ENCODE results near the gene GTPBP10. TPM values are rescaled to one million over a fixed set of nuclear protein-coding genes. Genes with fewer than 3 reads are reported as not detected.
A peak's percentile ranks its signal among the peaks of the same experiment; 100 is the strongest.

Gene GTPBP10
- total and polyA plus RNA-seq, 2 donors (not counting 1 experiment from before 2014, with no cell fraction given), result 17.7 to 36.2 TPM

GRCh38 chr7:90320014-90320413, 26.5 kb upstream of the GTPBP10 start:
- H3K27ac Mint-ChIP-seq, result no peak overlapping the region
- H3K4me3 Mint-ChIP-seq, result no peak overlapping the region
- no peaks in the 10 kb centered on the region for H3K9me3 ChIP-seq (ENCODE audit: control extremely low read depth in 1 of 3, control insufficient read depth in 2 of 3, insufficient read depth in 1 of 3, low read length in 2 of 3)
- no peak for ATAC-seq (ENCODE audit: low read depth)
- no peak overlapping the region for H3K4me2 ChIP-seq (replicated peaks; ENCODE audit: low read depth, low read length, poor library complexity, severe bottlenecking)
- H3K4me1 ChIP-seq (ENCODE audit: control insufficient read depth in 2 of 2, insufficient read depth in 2 of 2, low read length in 2 of 2), result peaks cover 0 to 13% of the 10 kb centered on the region in 2 donors
- ChIA-PET POLR2A (no interaction called here), CTCF (interaction anchor here (1.1 kb wide), 1 partner anchor 166 kb away, joined by 5 read pairs; the partner anchor contains the start of gene STEAP1)
- no peaks in the 10 kb centered on the region for H3K9me3 Mint-ChIP-seq (ENCODE audit: insufficient read depth)
- WGBS (ENCODE audit: insufficient coverage), result 83% methylated on average over 2 of the region's 7 CpGs
- H3K27me3 Mint-ChIP-seq, result peaks cover 53% of the 10 kb centered on the region
- no peaks in the 10 kb centered on the region for H4K20me1 ChIP-seq (ENCODE audit: control insufficient read depth, insufficient read depth, low read length, poor library complexity, severe bottlenecking)
- TF ChIP-seq CTCF (IDR thresholded peaks at IDR 0.05) (no peak), EZH2 (IDR thresholded peaks at IDR 0.05; ENCODE audit: borderline replicate concordance, insufficient read depth, low read depth, low read length, poor library complexity, severe bottlenecking) (no peak)
- no peak overlapping the region for H3K9ac ChIP-seq (ENCODE audit: low read length)
- intact Hi-C loops (cut with micrococcal nuclease), result no loop called here
- no peak overlapping the region for H3K27ac ChIP-seq (ENCODE audit: low read length in 2 of 2)
- peaks cover 0 to 29% (median 26%) of the 10 kb centered on the region in 4 experiments for H3K27me3 ChIP-seq (replicated peaks in 1 of 4; ENCODE audit: control extremely low read depth in 1 of 4, control insufficient read depth in 3 of 4, insufficient read depth in 4 of 4, low read length in 3 of 4)
- H2AFZ ChIP-seq (ENCODE audit: insufficient read depth, low read depth, low read length, poor library complexity, severe bottlenecking), result no peak overlapping the region
- no peaks in the 10 kb centered on the region for H3K79me2 ChIP-seq (ENCODE audit: control insufficient read depth, insufficient read depth, low read length)
- no peak for DNase-seq
- peaks cover 8% of the 10 kb centered on the region for H3K4me1 Mint-ChIP-seq
- H3K4me3 ChIP-seq (ENCODE audit: control extremely low read depth in 1 of 5, extremely low read depth in 1 of 5, insufficient read depth in 1 of 5, low read depth in 2 of 5, low read length in 4 of 5), result no peak overlapping the region
- H3K36me3 ChIP-seq (replicated peaks in 1 of 2; ENCODE audit: control extremely low read depth in 1 of 2, control insufficient read depth in 1 of 2, extremely low read depth in 1 of 2, insufficient read depth in 2 of 2, low read length in 1 of 2), result no peaks in the 10 kb centered on the region

GRCh38 chr7:90320418-90320800, 26.1 kb upstream of the GTPBP10 start:
- ChIA-PET CTCF (no interaction called here), POLR2A (no interaction called here)
- H3K4me3 Mint-ChIP-seq, result peak overlapping the region; percentile 17

More at GRCh38 chr7:90320418-90320800, 26.1 kb upstream of the GTPBP10 start:
- H3K4me3 ChIP-seq (ENCODE audit: control extremely low read depth in 1 of 5, extremely low read depth in 1 of 5, insufficient read depth in 1 of 5, low read depth in 2 of 5, low read length in 4 of 5), result no peak overlapping the region
- intact Hi-C loops (cut with micrococcal nuclease), result no loop called here
- no peak overlapping the region for H2AFZ ChIP-seq (ENCODE audit: insufficient read depth, low read depth, low read length, poor library complexity, severe bottlenecking)
- Mint-ChIP-seq H3K4me1 (peaks cover 8% of the 10 kb centered on the region), H3K9me3 (ENCODE audit: insufficient read depth) (no peaks in the 10 kb centered on the region), H3K27ac (no peak overlapping the region), H3K27me3 (peaks cover 54% of the 10 kb centered on the region)
- no peaks in the 10 kb centered on the region for H4K20me1 ChIP-seq (ENCODE audit: control insufficient read depth, insufficient read depth, low read length, poor library complexity, severe bottlenecking)
- no peaks in the 10 kb centered on the region for H3K79me2 ChIP-seq (ENCODE audit: control insufficient read depth, insufficient read depth, low read length)
- H3K36me3 ChIP-seq (replicated peaks in 1 of 2; ENCODE audit: control extremely low read depth in 1 of 2, control insufficient read depth in 1 of 2, extremely low read depth in 1 of 2, insufficient read depth in 2 of 2, low read length in 1 of 2), result no peaks in the 10 kb centered on the region
- peaks cover 0 to 13% of the 10 kb centered on the region in 2 donors for H3K4me1 ChIP-seq (ENCODE audit: control insufficient read depth in 2 of 2, insufficient read depth in 2 of 2, low read length in 2 of 2)
- TF ChIP-seq CTCF (IDR thresholded peaks at IDR 0.05), result no peak
- no peak for TF ChIP-seq EZH2 (IDR thresholded peaks at IDR 0.05; ENCODE audit: borderline replicate concordance, insufficient read depth, low read depth, low read length, poor library complexity, severe bottlenecking)
- no peak overlapping the region for H3K4me2 ChIP-seq (replicated peaks; ENCODE audit: low read depth, low read length, poor library complexity, severe bottlenecking)
- peaks cover 0 to 29% (median 26%) of the 10 kb centered on the region in 4 experiments for H3K27me3 ChIP-seq (replicated peaks in 1 of 4; ENCODE audit: control extremely low read depth in 1 of 4, control insufficient read depth in 3 of 4, insufficient read depth in 4 of 4, low read length in 3 of 4)
- no peaks in the 10 kb centered on the region for H3K9me3 ChIP-seq (ENCODE audit: control extremely low read depth in 1 of 3, control insufficient read depth in 2 of 3, insufficient read depth in 1 of 3, low read length in 2 of 3)
- DNase-seq, result no peak
- no peak overlapping the region for H3K27ac ChIP-seq (ENCODE audit: low read length in 2 of 2)
- WGBS (ENCODE audit: insufficient coverage), result 27% methylated on average over 3 of the region's 7 CpGs
- no peak overlapping the region for H3K9ac ChIP-seq (ENCODE audit: low read length)
- no peak for ATAC-seq (ENCODE audit: low read depth)
